ENCODE data around the gene TSGA10IP.

TSGA10IP gene

DNA sequence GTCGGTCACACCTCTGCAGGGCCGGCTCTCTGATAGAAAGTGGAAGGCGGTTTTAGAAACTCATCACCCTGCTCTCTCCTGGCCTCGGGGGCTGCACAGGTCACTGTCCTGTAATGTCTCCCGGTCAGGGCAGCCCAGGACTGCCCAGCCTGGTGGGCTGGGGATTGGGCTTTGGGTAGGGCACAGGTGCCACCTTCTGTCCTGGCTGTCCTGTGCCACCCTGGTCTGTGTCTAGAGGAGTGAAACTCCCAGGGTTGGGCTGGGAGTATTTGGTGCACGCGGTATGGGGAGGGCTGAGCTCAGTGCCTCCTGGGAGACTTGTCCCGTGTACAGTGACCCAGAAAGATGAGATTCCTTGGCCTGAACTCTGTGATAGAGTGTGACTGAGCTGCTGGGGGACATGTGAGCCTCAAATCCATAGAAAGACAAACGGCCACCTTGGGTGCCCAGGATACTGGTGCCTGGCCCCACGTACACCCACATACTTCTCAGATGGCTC lies 34.0 kb downstream of the TSGA10IP start:
- no peak for DNase-seq
- no peaks in the 10 kb centered on the region for H3K4me1 ChIP-seq
- no peaks in the 10 kb centered on the region for H3K27me3 ChIP-seq
- no peaks in the 10 kb centered on the region for H3K9me3 ChIP-seq
- no peak overlapping the region for H3K4me3 ChIP-seq (ENCODE audit: low read depth, low read length)
- H3K36me3 ChIP-seq, result peaks cover 36% of the 10 kb centered on the region
- TF ChIP-seq, protein P1, sequence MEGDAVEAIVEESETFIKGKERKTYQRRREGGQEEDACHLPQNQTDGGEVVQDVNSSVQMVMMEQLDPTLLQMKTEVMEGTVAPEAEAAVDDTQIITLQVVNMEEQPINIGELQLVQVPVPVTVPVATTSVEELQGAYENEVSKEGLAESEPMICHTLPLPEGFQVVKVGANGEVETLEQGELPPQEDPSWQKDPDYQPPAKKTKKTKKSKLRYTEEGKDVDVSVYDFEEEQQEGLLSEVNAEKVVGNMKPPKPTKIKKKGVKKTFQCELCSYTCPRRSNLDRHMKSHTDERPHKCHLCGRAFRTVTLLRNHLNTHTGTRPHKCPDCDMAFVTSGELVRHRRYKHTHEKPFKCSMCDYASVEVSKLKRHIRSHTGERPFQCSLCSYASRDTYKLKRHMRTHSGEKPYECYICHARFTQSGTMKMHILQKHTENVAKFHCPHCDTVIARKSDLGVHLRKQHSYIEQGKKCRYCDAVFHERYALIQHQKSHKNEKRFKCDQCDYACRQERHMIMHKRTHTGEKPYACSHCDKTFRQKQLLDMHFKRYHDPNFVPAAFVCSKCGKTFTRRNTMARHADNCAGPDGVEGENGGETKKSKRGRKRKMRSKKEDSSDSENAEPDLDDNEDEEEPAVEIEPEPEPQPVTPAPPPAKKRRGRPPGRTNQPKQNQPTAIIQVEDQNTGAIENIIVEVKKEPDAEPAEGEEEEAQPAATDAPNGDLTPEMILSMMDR (IDR thresholded peaks at IDR 0.05; ENCODE audit: low read depth, low read length), result no peak

DNA sequence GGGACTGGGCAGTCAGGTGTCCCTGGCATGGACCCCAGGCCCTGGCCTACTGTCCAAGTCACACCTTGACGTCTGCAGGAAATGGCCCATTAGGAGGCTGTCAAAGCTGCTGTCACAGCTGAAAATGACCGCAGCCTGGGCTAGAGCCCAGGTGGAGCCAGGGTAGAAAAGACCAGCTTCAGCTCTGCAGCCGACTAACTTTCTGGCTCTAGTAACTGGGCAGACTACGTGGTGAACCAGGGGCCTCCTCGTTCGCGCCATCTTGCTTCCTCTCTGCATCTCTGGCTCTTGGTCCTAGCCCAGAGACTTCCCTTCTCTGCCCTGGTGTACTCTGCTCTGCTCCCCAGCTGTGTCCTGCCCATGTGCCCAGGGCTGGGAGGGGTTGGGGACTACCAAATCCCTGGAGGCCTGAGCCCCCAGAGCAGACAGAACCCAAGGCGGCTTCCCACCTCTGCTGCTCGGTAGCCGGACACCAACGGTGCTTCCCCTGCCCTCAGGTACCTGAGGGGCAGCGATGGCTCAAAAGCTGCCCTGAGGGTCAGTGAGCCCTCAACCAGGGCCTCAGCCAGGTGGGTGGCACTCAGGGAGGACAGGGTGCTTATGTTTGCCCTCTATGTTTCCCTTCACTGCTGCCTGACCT lies 35.9 kb downstream of the TSGA10IP start:
- Histone ChIP-seq H3K4me3 (ENCODE audit: low read depth, low read length) (no peak overlapping the region), H3K4me1 (no peaks in the 10 kb centered on the region), H3K36me3 (peaks cover 32% of the 10 kb centered on the region), H3K9me3 (no peaks in the 10 kb centered on the region), H3K27me3 (no peaks in the 10 kb centered on the region)
- TF ChIP-seq, protein P1 (IDR thresholded peaks at IDR 0.05; ENCODE audit: low read depth, low read length), result no peak
- no peak for DNase-seq

DNA sequence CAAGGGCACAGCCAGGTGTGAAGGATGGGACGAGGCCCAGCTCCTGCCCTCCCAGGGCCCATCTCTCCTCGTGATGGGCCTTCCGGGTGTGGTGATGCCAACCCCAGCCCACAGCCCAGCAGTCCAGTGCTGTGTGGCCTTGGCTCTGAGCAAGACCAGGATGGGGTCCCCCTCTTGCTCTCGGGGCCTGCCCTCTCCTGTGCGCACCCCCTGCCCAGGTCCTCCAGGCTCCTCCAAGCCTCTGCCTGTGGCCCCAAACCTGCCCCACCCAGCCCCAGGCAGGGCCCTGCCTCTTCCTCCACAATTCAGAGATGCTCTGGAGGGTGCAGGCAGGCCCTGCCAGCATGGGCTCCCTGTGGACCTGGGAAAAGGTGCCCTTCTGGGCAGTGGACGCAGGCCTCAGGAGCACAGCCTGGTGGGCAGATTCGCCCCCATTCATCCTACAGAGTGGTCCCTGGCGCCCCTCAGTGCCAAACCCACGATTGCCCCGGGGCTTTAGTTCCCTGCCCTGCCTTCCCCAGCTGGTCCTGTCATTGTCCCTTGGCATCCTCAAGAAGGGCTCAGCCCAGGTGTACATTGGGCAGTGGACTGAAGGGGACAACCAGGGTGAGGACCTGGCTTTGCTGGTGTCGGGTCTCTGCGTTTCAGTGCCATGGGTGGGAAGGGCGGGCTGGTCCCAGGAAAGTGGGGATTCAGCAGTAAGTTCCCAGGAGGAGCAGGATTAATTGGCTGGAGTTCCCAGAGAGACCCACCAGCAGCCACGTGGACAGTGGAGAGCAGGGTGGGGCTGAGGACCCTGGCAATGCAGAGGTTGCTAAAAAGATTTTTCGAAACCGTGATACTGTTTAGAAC lies 36.9 kb downstream of the TSGA10IP start:
- H3K9me3 ChIP-seq, result no peaks in the 10 kb centered on the region
- H3K36me3 ChIP-seq, result peaks cover 22% of the 10 kb centered on the region
- DNase-seq, result no peak
- TF ChIP-seq, protein P1 (IDR thresholded peaks at IDR 0.05; ENCODE audit: low read depth, low read length), result no peak
- H3K4me3 ChIP-seq (ENCODE audit: low read depth, low read length), result no peak overlapping the region
- no peaks in the 10 kb centered on the region for H3K27me3 ChIP-seq
- H3K4me1 ChIP-seq, result no peaks in the 10 kb centered on the region

DNA sequence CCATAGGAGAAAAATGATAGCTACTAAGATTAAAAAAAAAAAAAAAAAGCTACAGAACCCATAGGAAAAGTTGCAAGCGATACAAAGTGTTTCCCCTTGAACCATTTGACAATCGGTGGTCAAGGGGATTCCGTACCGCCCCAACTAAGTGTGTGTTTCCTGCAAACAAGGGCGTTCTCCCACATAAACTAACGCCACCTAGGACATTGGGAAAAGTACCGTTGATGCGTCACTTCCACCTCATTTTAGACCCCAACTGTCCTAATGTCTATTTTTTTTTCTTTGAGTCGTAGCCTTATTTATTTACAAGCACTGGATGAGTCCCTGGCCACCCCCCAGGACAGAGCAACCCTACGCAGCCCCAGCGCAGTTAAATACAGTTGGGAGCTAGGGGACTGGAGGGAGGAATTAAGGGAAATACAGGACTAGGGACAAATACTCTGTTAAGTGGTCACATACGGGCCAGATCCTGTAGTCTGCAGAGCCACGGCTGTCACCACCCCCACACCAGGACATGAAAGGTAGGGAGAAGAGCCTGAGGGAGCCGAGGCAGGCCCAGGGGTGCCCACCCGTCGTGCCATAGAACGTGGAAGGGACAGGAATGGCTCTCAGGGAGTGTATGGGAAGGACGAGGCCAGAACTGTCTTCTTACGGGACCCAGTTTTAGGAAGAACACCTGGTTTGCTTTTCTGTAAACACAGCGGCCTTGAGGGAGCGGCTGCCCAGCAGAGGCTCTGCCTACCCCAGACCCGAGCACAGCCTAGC lies 37.7 kb downstream of the TSGA10IP start:
- Histone ChIP-seq H3K36me3 (peaks cover 14% of the 10 kb centered on the region), H3K4me3 (ENCODE audit: low read depth, low read length) (no peak overlapping the region), H3K27me3 (no peaks in the 10 kb centered on the region), H3K9me3 (no peaks in the 10 kb centered on the region), H3K4me1 (no peaks in the 10 kb centered on the region)
- TF ChIP-seq, protein P1 (IDR thresholded peaks at IDR 0.05; ENCODE audit: low read depth, low read length), result no peak
- no peak for DNase-seq

DNA sequence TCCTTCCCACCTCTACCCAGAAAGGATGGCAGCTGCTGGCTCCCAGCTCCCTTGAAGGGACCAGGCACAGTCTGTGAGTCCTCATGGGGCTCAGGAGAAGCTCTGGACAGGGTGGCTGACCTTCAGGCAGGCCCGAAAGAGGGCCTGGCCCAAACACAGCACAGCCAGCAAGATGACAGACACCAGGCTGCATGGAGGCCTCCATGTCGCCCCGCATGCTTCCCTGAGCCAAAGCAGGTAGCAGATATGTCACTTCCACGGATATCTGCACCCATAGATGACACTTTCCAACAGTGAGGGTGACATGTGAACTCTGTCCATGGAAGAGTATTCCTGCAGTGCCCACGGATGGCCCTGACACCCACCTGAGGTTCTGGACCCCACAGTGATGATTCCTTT lies 38.3 kb downstream of the TSGA10IP start:
- Histone ChIP-seq H3K4me1 (no peaks in the 10 kb centered on the region), H3K4me3 (ENCODE audit: low read depth, low read length) (no peak overlapping the region), H3K27me3 (no peaks in the 10 kb centered on the region), H3K9me3 (no peaks in the 10 kb centered on the region), H3K36me3 (peaks cover 8% of the 10 kb centered on the region)
- TF ChIP-seq, protein P1 (IDR thresholded peaks at IDR 0.05; ENCODE audit: low read depth, low read length), result no peak
- no peak for DNase-seq
